ENCODE data around the gene SLAMF1. TPM values are rescaled to one million over a fixed set of nuclear protein-coding genes. Genes with fewer than 3 reads are reported as not detected.

SLAMF1 gene
- total and polyA plus RNA-seq, 9 of the 15 experiments (the other 6 are each of a cell fraction or from before 2014, with no cell fraction given): 0.04 to 0.17 (median 0.11) TPM; not detected in 4

- TF ChIP-seq TCF7L2 (IDR thresholded peaks at IDR 0.05; ENCODE audit: low read depth, low read length) (no peak), ATF3 (IDR thresholded peaks at IDR 0.05) (no peak), ATF3 (CRISPR knock-in tag; conservative IDR thresholded peaks at IDR 0.05) (no peak), ZBTB34 (CRISPR knock-in tag; IDR thresholded peaks at IDR 0.05) (no peak), JUNB (CRISPR knock-in tag; conservative IDR thresholded peaks at IDR 0.05) (no peak), GABPB2 (CRISPR knock-in tag; conservative IDR thresholded peaks at IDR 0.05) (no peak), JUND (IDR thresholded peaks at IDR 0.05; ENCODE audit: borderline replicate concordance, low read depth, low read length) (peak; percentile 56; the same call in 1 of the 2 replicates), JUND (tag; IDR thresholded peaks at IDR 0.05; ENCODE audit: borderline replicate concordance, low read depth, low read length) (peak; percentile 56; the same call in 1 of the 3 replicates), NCOA1 (IDR thresholded peaks at IDR 0.05; ENCODE audit: low read depth) (no peak), CTCF (IDR thresholded peaks at IDR 0.05 in 2 of 3, conservative IDR thresholded peaks at IDR 0.05 in 1 of 3; ENCODE audit: insufficient read depth in 2 of 3, low read depth in 1 of 3, low read length in 3 of 3) (peak; percentile 99), ARID1B (IDR thresholded peaks at IDR 0.05) (no peak), NCOA4 (IDR thresholded peaks at IDR 0.05; ENCODE audit: partially characterized antibody) (no peak), ZNF280A (IDR thresholded peaks at IDR 0.05; ENCODE audit: low read depth, partially characterized antibody) (no peak), GABPB1 (CRISPR knock-in tag; IDR thresholded peaks at IDR 0.05) (peak; percentile 48; the same call in 1 of the 2 replicates), FOSL1 (tag; conservative IDR thresholded peaks at IDR 0.05) (no peak), CCAR2 (IDR thresholded peaks at IDR 0.05; ENCODE audit: low read depth, low read length) (no peak), NFIC (IDR thresholded peaks at IDR 0.05) (no peak), POLR3A (IDR thresholded peaks at IDR 0.05; ENCODE audit: borderline replicate concordance, extremely low read depth, insufficient read depth, insufficient read length) (no peak), FOXJ2 (tag; IDR thresholded peaks at IDR 0.05) (no peak), TBP (optimal IDR thresholded peaks at IDR 0.05; ENCODE audit: low read depth, low read length) (no peak), NR4A1 (CRISPR knock-in tag; IDR thresholded peaks at IDR 0.05) (no peak), NR4A1 (tag; IDR thresholded peaks at IDR 0.05) (no peak), NCOR1 (IDR thresholded peaks at IDR 0.05) (no peak), HEY1 (CRISPR knock-in tag; IDR thresholded peaks at IDR 0.05; ENCODE audit: borderline replicate concordance) (no peak)
These were observed 34.4 kb upstream of the SLAMF1 start (continued) for GRCh38 chr1:160681066-160681890.
